Measurements from ENCODE around the gene IGFBP7. TPM values are rescaled to one million over a fixed set of nuclear protein-coding genes. Genes with fewer than 3 reads are reported as not detected.

IGFBP7 gene
- polyA plus RNA-seq, 3 donors, result 153 to 699 (median 661) TPM

DNA sequence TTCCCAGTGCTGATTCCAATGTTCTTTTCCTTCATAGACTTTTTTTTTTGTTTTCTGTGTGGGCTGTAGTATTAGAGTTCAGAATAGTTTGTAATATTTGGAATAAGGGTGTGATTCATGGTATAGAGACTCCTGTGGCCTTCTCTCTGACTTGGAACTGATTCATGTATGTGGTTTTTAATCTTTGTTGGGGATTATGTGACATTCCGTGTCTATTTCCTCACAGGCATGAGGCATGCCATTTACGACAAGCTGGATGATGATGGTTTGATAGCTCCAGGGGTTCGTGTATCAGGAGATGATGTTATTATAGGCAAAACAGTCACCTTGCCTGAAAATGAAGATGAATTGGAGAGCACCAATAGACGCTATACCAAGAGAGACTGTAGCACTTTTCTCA, 87.1 kb downstream of the IGFBP7 start:
- 85 to 88% (median 86%) methylated on average over 4 of the region's 4 CpGs for WGBS, 3 donors
- no peak overlapping the region for H3K27ac ChIP-seq (ENCODE audit: low read depth, low read length)

DNA sequence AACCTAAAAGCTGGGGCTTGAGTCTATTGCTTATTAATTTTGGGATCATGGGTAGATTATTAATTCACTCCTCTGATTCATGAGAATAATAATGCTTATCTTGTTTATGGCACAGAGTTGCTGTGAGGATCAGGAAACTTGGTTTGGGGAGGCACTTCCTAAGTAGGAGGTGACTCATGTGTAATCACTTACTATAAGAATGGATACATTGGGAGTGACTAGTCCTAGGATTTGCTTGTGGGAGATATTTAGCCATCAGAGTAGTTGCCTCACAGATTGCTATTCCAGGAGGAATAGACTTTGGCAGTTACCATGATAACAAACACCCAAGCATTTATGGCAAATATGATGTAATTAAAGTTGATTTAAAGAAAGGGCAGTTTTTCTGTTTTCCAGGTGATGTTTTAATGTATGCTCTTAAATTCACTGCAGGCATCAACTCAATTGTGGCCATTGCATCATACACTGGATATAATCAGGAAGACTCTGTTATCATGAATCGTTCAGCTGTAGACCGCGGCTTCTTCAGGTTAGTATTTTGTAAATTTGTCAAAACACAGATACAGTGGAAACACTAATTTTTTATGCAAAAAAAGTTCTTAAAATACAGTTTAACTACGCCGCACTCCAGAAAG, 89.6 kb downstream of the IGFBP7 start:
- H3K27ac ChIP-seq (ENCODE audit: low read depth, low read length), result no peak overlapping the region
- 74 to 88% (median 85%) methylated on average over 5 of the region's 5 CpGs for WGBS, 3 donors

DNA sequence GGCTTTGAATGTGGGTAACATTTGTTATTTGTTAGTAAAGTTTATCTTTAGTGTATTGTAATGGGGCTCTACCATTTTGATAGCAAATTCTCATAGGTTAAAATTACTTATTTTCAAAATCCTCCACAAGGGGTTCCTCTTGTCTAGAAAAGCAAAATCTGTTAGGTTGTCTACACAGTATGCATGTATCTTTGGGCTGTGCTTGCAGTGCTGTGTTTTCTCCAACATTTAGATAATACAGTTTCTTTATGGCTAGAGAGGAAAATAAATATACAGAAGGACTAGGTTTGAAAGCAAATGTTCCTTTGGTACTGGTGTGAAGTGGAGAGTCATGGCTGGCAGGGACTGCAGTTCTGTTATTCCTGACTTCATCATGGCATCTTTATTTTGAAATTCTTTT, 91.2 kb downstream of the IGFBP7 start:
- H3K27ac ChIP-seq (ENCODE audit: low read depth, low read length), result no peak overlapping the region

DNA sequence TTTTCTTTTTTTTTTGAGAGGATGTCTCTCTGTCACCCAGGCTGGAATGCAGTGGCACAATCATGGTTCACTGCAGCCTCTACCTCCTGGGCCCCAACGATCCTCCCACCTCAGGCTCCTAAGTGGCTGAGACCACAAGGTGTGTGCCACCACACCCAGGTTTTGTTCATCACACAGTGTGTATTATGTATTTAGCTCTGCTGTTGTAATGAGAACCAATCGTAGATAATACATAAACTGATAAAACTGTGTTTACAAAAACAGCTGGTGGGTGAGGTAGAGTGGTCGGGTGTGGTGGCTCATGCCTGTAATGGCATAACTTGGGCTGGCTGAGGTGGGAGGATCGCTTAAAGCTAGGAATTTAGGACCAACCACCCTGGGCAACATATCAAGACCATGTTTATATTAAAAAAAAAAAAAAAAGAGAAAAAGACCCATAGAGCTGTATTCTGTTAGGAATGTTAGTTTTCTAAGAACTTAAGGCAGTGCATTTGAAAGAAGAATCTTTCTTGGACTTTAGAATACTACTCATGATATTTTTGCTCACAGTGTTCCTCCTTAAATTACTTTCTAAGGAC, 96.6 kb downstream of the IGFBP7 start:
- no peak overlapping the region for H3K27ac ChIP-seq (ENCODE audit: low read depth, low read length)

DNA sequence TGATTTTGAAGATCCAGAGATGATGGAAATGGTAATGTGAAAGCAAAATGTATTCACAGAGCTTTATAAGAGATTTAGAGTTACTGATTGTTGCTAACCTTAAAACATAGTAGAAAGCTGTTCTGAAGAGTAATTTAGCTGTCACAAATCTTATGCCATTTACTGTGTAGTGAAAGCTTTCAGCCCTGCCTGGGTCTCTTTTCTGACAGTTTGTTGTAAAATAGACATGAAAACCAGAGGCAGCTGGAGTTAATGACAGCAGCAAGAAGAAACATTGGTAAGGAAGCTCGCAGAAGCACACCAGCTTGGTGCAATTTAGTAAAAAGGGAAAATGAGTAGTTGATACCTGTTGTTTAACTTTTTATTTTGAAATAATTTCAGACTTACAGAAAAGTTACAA, 110.4 kb downstream of the IGFBP7 start:
- 93 to 100% (median 97%) methylated on average over 1 of the region's 1 CpG for WGBS, 3 donors
- H3K27ac ChIP-seq (ENCODE audit: low read depth, low read length), result no peak overlapping the region

More for the DNA sequence above, 96.6 kb downstream of the IGFBP7 start:
- 77 to 83% (median 79%) methylated on average over 4 of the region's 4 CpGs for WGBS, 3 donors

DNA sequence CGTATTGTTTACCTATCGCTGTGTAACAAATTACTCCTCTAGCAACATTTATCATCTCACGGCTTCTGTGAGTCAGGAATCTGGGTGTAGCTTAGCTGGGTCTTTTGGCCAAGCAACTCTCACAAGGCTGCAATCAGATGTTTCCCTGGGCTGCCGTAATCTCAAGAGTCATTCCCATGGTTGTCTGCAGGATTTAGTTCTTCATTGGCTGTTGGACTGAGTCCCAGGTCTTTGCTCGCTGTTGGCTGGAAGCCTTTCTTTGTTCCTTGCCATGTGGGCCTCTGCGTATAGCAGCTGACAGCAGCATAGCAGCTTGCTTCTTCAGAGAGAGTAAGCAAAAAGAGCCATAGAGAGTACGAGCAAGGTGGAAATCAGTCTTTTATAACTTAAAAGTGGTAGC, 114.7 kb downstream of the IGFBP7 start:
- no peak overlapping the region for H3K27ac ChIP-seq (ENCODE audit: low read depth, low read length)
- 33 to 48% (median 40%) methylated on average over 7 of the region's 7 CpGs for WGBS, 3 donors

DNA sequence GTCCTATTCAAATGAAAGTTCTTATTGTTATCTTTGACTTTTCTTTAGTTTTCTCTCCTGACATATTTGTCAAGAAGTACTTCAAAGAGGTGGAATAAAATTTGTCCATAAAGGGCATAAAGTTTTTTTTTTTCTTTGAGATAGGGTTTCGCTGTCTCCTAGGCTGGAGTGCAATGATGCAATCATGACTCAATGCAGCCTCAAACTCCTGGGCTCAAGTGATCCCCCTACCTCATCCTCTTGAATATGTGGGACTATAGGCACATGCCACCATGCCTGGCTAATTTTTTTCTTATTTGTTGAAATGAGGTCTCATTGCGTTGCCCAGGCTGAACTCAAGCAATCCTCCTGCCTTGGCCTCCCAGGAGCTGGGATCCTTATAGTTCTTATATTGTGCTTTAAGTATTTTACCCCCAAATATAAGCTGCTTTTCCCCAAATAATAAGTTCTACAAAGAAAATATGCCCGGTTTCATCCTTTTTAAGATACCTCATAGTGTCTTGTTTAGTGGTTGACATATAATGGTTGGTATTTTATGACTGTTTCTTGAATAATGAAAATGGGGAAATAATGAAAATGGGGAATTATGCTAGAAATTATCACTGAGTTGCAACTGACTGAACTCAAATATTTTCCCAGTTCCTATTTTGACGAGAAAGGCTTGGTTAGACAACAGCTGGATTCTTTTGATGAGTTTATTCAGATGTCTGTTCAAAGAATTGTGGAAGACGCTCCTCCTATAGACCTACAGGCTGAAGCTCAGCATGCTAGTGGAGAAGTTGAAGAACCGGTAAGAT, 119.9 kb downstream of the IGFBP7 start:
- no peak overlapping the region for H3K27ac ChIP-seq (ENCODE audit: low read depth, low read length)
- WGBS, 3 donors, result 81 to 90% (median 88%) methylated on average over 6 of the region's 6 CpGs

DNA sequence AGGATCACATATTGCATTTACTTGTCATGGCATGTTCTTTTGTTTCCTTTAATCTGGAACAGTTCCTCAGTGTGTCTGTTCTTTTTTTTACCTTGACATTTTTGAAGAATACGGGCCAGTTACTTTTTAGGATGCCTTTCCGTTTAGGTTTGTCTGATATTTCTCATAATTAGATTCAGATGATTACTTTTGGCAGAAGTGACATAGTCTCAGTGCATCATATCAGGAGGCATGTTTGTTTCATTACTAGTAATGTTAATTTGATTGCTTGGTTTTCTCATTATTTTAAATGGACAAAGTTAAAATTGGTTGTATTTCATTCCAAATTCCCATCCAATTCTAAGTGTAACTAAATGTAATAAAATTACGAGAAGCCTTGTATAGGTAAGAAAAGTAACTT, 123.2 kb downstream of the IGFBP7 start:
- 93 to 96% (median 94%) methylated on average over 3 of the region's 3 CpGs for WGBS, 3 donors

DNA sequence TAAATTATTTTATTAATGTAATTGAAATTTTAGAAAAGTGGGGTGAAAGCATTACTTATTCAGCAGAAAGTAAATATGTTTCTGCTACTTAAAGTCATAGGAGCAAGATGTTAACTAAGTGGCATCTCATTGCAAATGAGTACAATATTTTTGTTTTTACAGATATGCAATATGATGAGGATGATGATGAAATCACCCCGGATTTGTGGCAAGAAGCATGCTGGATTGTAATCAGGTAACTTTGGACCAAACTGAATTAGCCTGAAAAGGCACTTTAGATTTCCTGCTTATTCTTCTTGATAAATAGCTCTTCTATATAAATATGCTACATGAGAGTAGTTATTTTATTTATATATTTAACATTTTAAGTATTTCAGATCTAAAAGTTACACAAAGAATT, 124.0 kb downstream of the IGFBP7 start:
- WGBS, 3 donors, result 52 to 80% (median 71%) methylated on average over 1 of the region's 1 CpG
- no peak overlapping the region for H3K27ac ChIP-seq (ENCODE audit: low read depth, low read length)

More for the DNA sequence above, 123.2 kb downstream of the IGFBP7 start:
- no peak overlapping the region for H3K27ac ChIP-seq (ENCODE audit: low read depth, low read length)

DNA sequence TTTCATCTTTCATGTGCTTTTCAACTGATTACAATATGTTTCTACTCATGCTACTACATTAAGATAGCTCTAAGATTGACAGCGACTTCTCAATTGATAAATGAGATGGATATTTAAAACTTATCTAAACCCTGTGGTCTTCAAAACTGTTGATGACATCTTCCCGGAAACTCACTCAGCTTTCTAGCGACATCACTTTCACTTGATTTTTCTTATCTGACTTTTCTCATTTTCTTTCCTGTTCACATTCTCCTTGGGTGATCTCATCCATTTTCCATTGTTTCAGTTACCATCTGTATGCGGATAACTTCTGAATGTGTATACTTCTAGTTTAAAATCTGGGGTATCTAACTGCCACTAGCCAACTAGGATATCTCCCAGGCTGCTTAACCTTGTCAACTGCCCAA, 128.4 kb downstream of the IGFBP7 start:
- no peak overlapping the region for H3K27ac ChIP-seq (ENCODE audit: low read depth, low read length)
- 55 to 76% (median 70%) methylated on average over 4 of the region's 4 CpGs for WGBS, 3 donors

Other genes starting within 250 kb of the IGFBP7 start
- gene REST, start 202.5 kb downstream of the IGFBP7 start, polyA plus RNA-seq, result 1 to 10 TPM; 3.3 to 6.0 (median 5.6) TPM
- gene NOA1, start 132.8 kb downstream of the IGFBP7 start, polyA plus RNA-seq, result 10 to 100 TPM in 2 of 3 donors, 1 to 10 TPM in 1; 9.3 to 21.9 (median 12.7) TPM
- gene POLR2B, start 131.5 kb downstream of the IGFBP7 start, polyA plus RNA-seq, result 10 to 100 TPM; 18.7 to 33.5 (median 28.8) TPM